ENCODE data around the gene PNPLA6. TPM values are rescaled to one million over a fixed set of nuclear protein-coding genes. Genes with fewer than 3 reads are reported as not detected.

The PNPLA6 gene
- total RNA-seq, 1 experiment from 2014 or later = 217 TPM

DNA sequence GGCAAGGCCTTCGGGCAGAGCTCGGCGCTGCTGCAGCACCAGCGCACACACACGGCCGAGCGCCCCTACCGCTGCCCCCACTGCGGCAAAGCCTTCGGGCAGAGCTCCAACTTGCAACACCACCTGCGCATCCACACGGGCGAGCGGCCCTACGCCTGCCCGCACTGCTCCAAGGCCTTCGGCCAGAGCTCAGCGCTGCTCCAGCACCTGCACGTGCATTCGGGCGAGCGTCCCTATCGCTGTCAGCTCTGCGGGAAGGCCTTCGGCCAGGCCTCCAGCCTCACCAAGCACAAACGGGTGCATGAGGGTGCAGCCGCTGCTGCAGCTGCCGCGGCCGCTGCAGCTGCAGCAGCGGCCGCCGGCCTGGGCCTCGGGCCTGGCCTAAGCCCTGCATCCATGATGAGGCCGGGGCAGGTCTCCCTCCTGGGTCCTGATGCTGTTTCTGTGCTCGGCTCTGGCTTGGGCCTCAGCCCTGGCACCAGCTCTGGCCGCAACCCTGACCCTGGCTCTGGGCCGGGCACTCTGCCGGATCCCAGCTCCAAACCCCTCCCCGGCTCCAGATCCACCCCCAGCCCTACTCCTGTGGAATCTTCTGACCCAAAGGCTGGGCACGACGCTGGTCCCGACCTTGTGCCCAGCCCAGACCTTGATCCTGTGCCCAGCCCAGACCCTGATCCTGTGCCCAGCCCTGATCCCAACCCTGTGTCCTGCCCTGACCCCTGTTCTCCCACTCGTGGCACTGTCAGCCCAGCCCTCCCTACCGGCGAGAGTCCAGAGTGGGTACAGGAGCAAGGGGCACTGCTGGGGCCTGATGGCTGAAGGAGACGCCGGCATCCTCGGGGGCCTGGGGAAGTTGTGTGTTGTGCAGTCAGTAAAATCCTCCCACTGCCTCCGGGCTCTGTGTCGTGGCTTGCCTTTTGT, 15.1 kb upstream of the PNPLA6 start:
- POLR2A ChIA-PET (ENCODE audit: unreplicated experiment) = no interaction called here
- DNase-seq = no peak
- intact Hi-C loops (cut with micrococcal nuclease) = no loop called here

GRCh38 chr19:7521551-7522071, 13.9 kb upstream of the PNPLA6 start:
- Histone ChIP-seq H2AFZ (ENCODE audit: low read length) (peak overlapping the region; percentile 69), H3K9me3 (ENCODE audit: low read length) (no peaks in the 10 kb centered on the region), H3F3A (ENCODE audit: low read length, unreplicated experiment) (no peaks in the 10 kb centered on the region), H3K27ac (ENCODE audit: low read length) (no peak overlapping the region), H3K4me2 (ENCODE audit: low read length) (peak overlapping the region; percentile 87), H3K36me3 (ENCODE audit: low read depth, low read length) (no peaks in the 10 kb centered on the region), H3K4me1 (ENCODE audit: insufficient read depth, low read length) (peaks cover 16% of the 10 kb centered on the region), H3K9ac (ENCODE audit: low read length) (peak overlapping the region; percentile 16), H3K4me3 (ENCODE audit: low read length) (peak overlapping the region; percentile 78), H4K20me1 (ENCODE audit: low read length) (no peaks in the 10 kb centered on the region), H3K27me3 (ENCODE audit: low read length) (no peaks in the 10 kb centered on the region), H3K9me2 (replicated peaks; ENCODE audit: low read length) (no peaks in the 10 kb centered on the region), H3K79me2 (ENCODE audit: low read length) (peaks cover 13% of the 10 kb centered on the region)
- no TSS peak for BruUV-seq (replicated peaks)
- ChIA-PET CTCF (no interaction called here), POLR2A (ENCODE audit: unreplicated experiment) (no interaction called here)
- DNase-seq (no peak), ATAC-seq (no peak)
- TF ChIP-seq, protein P1, sequence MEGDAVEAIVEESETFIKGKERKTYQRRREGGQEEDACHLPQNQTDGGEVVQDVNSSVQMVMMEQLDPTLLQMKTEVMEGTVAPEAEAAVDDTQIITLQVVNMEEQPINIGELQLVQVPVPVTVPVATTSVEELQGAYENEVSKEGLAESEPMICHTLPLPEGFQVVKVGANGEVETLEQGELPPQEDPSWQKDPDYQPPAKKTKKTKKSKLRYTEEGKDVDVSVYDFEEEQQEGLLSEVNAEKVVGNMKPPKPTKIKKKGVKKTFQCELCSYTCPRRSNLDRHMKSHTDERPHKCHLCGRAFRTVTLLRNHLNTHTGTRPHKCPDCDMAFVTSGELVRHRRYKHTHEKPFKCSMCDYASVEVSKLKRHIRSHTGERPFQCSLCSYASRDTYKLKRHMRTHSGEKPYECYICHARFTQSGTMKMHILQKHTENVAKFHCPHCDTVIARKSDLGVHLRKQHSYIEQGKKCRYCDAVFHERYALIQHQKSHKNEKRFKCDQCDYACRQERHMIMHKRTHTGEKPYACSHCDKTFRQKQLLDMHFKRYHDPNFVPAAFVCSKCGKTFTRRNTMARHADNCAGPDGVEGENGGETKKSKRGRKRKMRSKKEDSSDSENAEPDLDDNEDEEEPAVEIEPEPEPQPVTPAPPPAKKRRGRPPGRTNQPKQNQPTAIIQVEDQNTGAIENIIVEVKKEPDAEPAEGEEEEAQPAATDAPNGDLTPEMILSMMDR (conservative IDR thresholded peaks at IDR 0.05; ENCODE audit: low read depth, low read length) = no peak
- no peak for TF ChIP-seq EZH2phosphoT487 (IDR thresholded peaks at IDR 0.05; ENCODE audit: borderline replicate concordance, low read length)
- no peak for TF ChIP-seq EZH2 (IDR thresholded peaks at IDR 0.05; ENCODE audit: low read length, unreplicated experiment)
- intact Hi-C loops (cut with micrococcal nuclease) = loop anchor here (1.0 kb wide), 1 partner anchor 13 kb away; no protein-coding TSS in a partner anchor

More for the DNA sequence above, 15.1 kb upstream of the PNPLA6 start:
- CTCF ChIA-PET = no interaction called here
- TF ChIP-seq, protein P1 (conservative IDR thresholded peaks at IDR 0.05; ENCODE audit: low read depth, low read length) = no peak
- H3K27me3 ChIP-seq (ENCODE audit: low read length) = no peaks in the 10 kb centered on the region
- H3K27ac ChIP-seq (ENCODE audit: low read length) = no peak overlapping the region
- no peak overlapping the region for H3K4me3 ChIP-seq (ENCODE audit: low read length)
- no peak overlapping the region for H3K9ac ChIP-seq (ENCODE audit: low read length)
- no peak overlapping the region for H3K4me2 ChIP-seq (ENCODE audit: low read length)
- no peaks in the 10 kb centered on the region for H3K9me3 ChIP-seq (ENCODE audit: low read length)
- no peaks in the 10 kb centered on the region for H3K9me2 ChIP-seq (replicated peaks; ENCODE audit: low read length)
- no peak for ATAC-seq
- no peak overlapping the region for H2AFZ ChIP-seq (ENCODE audit: low read length)
- H3K79me2 ChIP-seq (ENCODE audit: low read length) = peaks cover 13% of the 10 kb centered on the region
- peaks cover 23% of the 10 kb centered on the region for H3K4me1 ChIP-seq (ENCODE audit: insufficient read depth, low read length)
- no peaks in the 10 kb centered on the region for H3F3A ChIP-seq (ENCODE audit: low read length, unreplicated experiment)
- no peaks in the 10 kb centered on the region for H4K20me1 ChIP-seq (ENCODE audit: low read length)
- no peaks in the 10 kb centered on the region for H3K36me3 ChIP-seq (ENCODE audit: low read depth, low read length)
- BruUV-seq (replicated peaks) = no TSS peak
